ENCODE results near the gene CP.
"Not testable (repeated sequence)": the region's sequence is repeated elsewhere in the genome, so short reads cannot be mapped to it uniquely, and the experiment has no call there.

CP gene

DNA sequence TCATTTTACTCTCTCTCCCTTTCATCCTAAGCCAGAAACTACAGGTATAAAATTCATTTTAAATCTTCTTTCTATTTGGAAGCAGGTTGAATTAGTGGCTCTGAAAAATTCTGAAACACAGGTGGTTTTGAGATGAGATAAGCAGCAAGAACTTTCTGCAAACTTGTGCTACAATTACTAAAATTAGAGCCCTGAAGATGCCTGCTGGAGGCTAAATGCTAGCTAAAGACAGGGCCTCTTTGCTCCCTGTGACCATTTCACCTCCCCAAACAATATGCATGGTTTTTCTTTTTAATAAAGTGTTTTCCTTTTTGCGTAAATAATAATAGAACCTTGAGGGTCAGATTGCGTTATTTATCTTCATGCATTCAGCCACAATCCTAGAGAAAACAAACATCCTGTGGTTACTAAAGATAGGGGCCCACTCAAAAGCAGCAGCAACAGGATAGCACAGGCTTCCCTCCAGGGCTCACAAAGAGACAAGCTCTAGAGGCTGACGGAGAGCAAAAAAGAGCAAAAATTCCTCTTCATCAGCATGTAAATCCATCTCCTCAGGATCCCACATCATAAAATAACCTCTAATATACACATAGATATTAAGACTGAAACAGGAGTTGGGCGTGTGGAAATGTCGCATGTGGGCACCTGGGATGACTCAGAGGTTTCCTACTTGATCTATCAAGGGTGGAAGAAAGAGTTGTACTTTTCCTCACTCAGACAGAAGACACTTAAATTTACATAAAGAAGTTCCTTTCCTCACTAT lies 26.5 kb upstream of the CP start:
- Histone ChIP-seq H3K27ac (no peak overlapping the region), H3K9me3 (no peaks in the 10 kb centered on the region), H3K9ac (no peak overlapping the region), H3K27me3 (no peaks in the 10 kb centered on the region), H4K20me1 (no peaks in the 10 kb centered on the region), H3K4me1 (peaks cover 44% of the 10 kb centered on the region), H3K4me2 (peak overlapping the region; percentile 56), H3K4me3 (no peak overlapping the region), H3K36me3 (no peaks in the 10 kb centered on the region)
- TF ChIP-seq Cebpa-rat (IDR thresholded peaks at IDR 0.05) = no peak

DNA sequence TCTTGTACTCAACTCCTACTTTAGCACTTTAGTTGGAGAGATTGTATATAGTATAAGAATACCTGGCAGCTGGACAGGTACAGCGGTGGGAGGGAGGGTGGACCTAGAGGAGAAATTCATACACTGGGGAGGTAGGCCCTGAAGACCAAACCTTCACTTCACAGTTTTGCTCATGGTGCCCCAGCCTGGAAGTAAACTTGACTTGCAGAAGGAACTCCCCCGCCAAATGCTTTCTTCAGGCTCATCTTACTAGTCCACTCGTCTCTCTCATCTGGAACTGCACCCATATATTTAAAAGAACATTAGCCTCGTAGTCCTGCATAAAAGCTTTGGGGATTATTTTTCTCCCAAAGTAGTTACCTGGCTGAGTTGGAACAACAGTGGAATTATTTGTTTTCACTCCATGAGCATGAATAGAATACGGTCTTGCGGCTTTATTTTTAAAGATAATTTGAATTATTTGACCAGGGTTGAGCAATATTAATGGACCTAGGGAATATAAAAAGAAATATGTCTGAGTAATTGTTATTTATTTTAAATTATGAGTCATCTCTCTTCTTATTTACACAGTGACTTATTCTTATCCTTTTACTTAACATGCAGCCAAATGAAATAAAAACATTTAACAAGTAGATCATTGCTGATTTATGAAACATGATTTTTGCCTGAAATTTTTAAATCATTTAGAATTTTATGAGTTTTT lies 25.5 kb upstream of the CP start:
- no peaks in the 10 kb centered on the region for H3K36me3 ChIP-seq
- TF ChIP-seq Cebpa-rat (IDR thresholded peaks at IDR 0.05) = no peak
- H3K4me2 ChIP-seq = no peak overlapping the region

DNA sequence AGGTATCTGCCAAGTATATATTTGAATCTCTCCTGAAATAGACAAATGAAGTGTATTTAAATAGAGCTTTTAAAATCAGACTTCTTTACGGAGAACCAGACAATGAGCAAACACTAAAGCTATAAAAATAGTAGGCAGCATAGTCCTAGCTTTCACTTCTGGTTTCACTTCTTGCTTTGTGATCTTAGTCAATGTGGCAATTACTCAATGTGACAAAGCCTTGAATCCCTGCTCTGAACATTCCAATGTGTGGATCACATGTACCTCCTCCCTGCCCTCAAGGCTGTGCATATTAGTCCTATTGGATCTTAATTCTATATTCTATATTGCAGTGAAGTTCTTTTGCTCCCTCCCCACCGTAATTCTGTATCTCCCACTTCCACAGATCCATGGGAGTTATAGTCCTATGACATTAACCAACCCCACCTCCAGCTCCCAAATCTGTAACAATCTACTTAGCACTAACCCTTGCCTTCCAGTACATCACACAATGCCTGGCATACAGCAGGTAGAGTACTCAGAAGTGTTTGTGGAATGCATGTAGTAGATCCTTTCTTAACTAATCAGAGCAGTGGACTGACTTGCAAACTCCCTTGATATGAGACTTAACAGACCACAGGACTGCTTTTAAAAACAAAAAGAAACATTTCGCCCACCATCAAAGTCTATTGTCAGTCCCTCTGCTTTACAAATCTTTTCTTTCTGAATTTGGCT lies 24.3 kb upstream of the CP start:
- TF ChIP-seq Cebpa-rat (IDR thresholded peaks at IDR 0.05) = no peak
- Histone ChIP-seq H3K9ac (no peak overlapping the region), H4K20me1 (no peaks in the 10 kb centered on the region), H3K9me3 (no peaks in the 10 kb centered on the region), H3K27me3 (no peaks in the 10 kb centered on the region), H3K36me3 (no peaks in the 10 kb centered on the region), H3K27ac (peak overlapping the region; percentile 48; the same call in 1 of the 2 replicates), H3K4me3 (no peak overlapping the region), H3K4me2 (peak overlapping the region; percentile 73), H3K4me1 (peaks cover 44% of the 10 kb centered on the region)

More for the DNA sequence above, 25.5 kb upstream of the CP start:
- Histone ChIP-seq H3K4me3 (no peak overlapping the region), H4K20me1 (no peaks in the 10 kb centered on the region), H3K27ac (no peak overlapping the region), H3K27me3 (no peaks in the 10 kb centered on the region), H3K9me3 (no peaks in the 10 kb centered on the region), H3K4me1 (peaks cover 44% of the 10 kb centered on the region), H3K9ac (no peak overlapping the region)

DNA sequence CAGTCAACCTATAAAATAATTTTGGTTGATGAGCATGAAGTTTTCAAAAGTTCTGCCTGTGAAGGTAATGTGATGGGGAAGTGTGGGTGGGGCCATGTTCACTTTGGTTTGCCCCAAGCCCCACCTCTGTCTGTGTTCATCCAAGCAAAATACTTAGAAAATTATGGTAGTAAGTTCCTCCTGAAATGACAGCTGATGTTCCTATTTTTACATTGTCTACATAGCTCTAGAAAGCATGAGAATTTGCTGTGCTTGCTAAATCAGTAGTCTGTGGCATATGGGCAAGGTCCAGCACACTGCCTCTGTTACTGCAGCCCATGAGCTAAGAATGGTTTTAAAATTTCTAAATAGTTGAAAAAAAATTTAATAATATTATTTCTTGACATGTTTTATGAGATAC lies 21.9 kb upstream of the CP start:
- Histone ChIP-seq H3K4me2 (peak overlapping the region; percentile 18; the same call in 1 of the 2 replicates), H3K27ac (no peak overlapping the region), H3K9me3 (no peaks in the 10 kb centered on the region), H4K20me1 (no peaks in the 10 kb centered on the region), H3K27me3 (no peaks in the 10 kb centered on the region), H3K4me1 (peaks cover 38% of the 10 kb centered on the region), H3K4me3 (no peak overlapping the region), H3K9ac (no peak overlapping the region), H3K36me3 (no peaks in the 10 kb centered on the region)
- TF ChIP-seq Cebpa-rat (IDR thresholded peaks at IDR 0.05) = no peak

DNA sequence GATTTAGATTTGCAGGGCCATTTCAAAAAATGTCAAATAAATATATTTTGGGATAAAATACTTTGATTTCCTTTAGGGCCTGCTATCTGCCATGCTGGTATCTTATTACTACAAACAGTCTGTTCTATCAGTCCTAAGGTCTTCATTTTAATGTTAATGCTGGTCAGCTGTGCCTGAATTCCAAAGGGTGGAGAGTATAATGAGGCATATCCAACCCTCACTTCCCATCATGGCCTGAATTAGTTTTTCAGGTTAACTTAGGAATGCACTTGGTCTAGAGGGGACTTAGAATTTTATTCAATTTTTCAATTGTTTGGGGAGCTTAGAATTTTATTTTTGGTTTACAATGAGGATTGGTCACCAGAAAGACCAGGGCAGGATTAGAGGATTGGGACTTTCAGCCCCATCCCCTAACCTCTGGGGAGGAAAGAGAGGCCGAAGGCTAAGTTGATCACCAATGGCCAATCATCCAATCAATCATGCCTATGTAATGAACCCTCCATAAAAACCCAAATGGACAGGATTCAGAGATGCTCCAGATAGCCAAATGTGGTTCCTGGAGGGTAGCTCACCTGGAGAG lies 17.8 kb upstream of the CP start:
- Histone ChIP-seq H3K4me1 (peaks cover 9% of the 10 kb centered on the region), H3K4me2 (no peak overlapping the region), H3K4me3 (no peak overlapping the region), H4K20me1 (no peaks in the 10 kb centered on the region), H3K36me3 (no peaks in the 10 kb centered on the region), H3K9me3 (no peaks in the 10 kb centered on the region), H3K27me3 (no peaks in the 10 kb centered on the region), H3K9ac (no peak overlapping the region), H3K27ac (no peak overlapping the region)
- no peak for TF ChIP-seq Cebpa-rat (IDR thresholded peaks at IDR 0.05)

DNA sequence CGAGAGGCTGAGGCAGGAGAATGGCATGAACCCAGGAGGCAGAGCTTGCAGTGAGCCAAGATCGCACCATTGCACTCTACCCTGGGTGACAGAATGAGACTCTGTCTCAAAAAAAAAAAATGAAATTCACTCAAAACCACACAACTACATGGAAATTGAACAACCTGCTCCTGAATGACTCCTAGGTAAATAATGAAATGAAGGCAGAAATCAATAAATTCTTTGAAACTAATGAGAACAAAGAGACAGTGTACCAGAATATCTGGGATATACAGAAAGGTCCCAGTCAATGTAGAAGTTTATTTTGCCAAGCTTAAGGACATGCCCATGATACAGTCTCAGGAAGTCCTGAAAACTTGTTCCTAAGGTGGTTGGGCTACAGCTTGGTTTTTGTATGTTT lies 16.6 kb upstream of the CP start:
- H3K4me1 ChIP-seq, H4K20me1 ChIP-seq, H3K4me2 ChIP-seq, H3K9me3 ChIP-seq, H3K4me3 ChIP-seq, H3K27me3 ChIP-seq, H3K27ac ChIP-seq, H3K36me3 ChIP-seq, H3K9ac ChIP-seq: not testable (repeated sequence)

DNA sequence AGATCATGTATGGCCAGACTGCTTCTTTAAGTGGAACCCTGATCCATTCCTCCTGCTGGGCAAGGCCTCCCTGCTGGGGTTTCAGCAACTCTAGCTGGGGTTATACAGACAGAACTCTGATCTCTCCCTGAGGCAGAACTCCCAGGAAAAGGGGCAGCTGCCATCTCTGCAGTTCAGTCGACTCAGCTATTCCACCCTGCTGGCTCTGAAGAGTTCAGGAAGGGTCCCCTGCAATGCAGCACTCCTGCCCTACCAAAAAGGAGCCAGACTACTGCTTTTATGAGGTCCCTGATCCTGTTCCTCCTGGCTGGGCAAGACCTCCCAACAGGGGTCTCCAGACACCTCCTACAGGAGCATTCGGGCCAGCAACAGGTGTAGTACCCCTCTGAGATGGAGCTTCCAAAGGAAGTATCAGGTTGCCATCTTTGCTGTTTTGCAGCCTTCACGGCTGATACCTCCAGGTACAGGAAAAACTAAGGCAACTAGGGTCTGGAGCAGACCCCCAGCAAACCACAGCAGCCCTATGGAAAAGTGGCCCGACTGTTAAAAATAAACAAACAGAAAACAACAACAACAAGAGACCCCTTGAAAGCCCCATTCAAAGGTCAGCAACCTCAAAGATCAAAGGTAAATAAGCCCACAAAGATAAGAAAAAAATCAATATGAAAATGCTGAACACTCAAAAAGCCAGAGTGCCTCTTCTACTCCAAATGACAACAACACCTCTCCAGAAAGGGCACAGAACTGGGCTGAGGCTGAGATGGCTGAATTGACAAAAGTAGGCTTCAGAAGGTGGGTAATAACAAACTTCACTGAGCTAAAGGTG lies 14.2 kb upstream of the CP start:
- H4K20me1 ChIP-seq = no peaks in the 10 kb centered on the region
- H3K27ac ChIP-seq = no peak overlapping the region
- no peaks in the 10 kb centered on the region for H3K9me3 ChIP-seq
- no peak for TF ChIP-seq Cebpa-rat (IDR thresholded peaks at IDR 0.05)
- no peak overlapping the region for H3K4me2 ChIP-seq
- H3K27me3 ChIP-seq = no peaks in the 10 kb centered on the region
- no peaks in the 10 kb centered on the region for H3K36me3 ChIP-seq
- H3K4me3 ChIP-seq = no peak overlapping the region
- H3K4me1 ChIP-seq = no peaks in the 10 kb centered on the region
- H3K9ac ChIP-seq = no peak overlapping the region

DNA sequence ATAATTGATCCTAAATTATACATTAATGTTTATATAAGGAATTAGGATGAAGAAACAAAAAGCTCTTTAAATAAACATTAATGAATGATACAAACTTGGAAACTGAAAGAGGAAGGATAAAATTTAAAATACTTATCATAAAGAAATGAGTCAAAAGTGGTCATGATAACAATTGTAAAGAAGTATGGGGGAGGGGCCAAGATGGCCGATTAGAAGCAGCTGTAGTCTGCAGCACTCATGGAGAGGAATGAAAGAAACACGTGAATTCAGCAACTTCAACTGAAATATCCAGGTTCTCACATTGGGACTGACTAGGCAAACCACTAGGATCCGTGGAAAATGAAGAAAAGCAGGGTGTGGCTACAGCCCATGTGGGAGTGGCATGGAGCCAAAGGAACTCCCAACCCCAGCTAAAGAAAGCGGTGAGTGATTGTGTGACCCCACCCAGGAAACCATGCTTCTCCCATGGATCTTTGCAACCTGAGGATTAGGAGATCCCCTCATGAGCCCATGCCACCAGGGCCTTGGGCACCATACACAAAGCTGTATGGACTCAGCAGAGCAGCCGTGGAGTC lies 13.1 kb upstream of the CP start:
- Histone ChIP-seq H3K9me3 (no peaks in the 10 kb centered on the region), H3K36me3 (no peaks in the 10 kb centered on the region), H3K27ac (no peak overlapping the region), H3K4me3 (no peak overlapping the region), H3K4me1 (no peaks in the 10 kb centered on the region), H3K9ac (no peak overlapping the region), H4K20me1 (no peaks in the 10 kb centered on the region), H3K27me3 (no peaks in the 10 kb centered on the region), H3K4me2 (no peak overlapping the region)
- TF ChIP-seq Cebpa-rat (IDR thresholded peaks at IDR 0.05) = no peak

DNA sequence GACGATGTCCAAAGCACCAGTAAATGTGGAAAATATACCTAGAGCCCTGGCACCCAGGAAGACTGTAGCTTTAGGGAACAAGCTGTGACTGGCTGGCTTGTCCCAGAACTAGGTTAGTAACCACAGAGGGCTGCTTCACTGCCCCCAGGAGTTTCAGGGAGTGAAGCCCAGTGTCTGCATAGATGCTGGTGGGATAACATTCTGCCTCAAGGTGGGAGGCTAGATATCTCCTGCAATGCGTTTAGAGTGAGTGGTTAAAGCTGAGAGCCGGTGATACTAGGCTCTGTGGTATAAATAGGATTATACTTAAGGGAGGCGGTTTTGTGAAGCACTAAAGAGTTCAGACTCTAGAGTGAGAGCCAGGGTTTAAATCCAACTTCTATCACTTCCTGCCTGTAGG lies 11.7 kb upstream of the CP start:
- no peak overlapping the region for H3K27ac ChIP-seq
- H3K36me3 ChIP-seq = no peaks in the 10 kb centered on the region
- no peaks in the 10 kb centered on the region for H3K27me3 ChIP-seq
- H3K9me3 ChIP-seq = no peaks in the 10 kb centered on the region
- no peak overlapping the region for H3K9ac ChIP-seq
- H4K20me1 ChIP-seq = no peaks in the 10 kb centered on the region
- H3K4me1 ChIP-seq = no peaks in the 10 kb centered on the region
- no peak overlapping the region for H3K4me2 ChIP-seq
- no peak overlapping the region for H3K4me3 ChIP-seq
- TF ChIP-seq Cebpa-rat (IDR thresholded peaks at IDR 0.05) = no peak

All from BLaER1 (cell line).